Urinary bladder (tissue), 4 donors: ENCODE measurements around the gene KANSL1. TPM values are rescaled to one million over a fixed set of nuclear protein-coding genes. Genes with fewer than 3 reads are reported as not detected.

Experiments used
- DNase-seq: peaks from one replicate; pipeline ENCODE4 v3.0.0-alpha.2; 2015; ENCODE audit errors: extremely low spot score
- H3K27ac ChIP-seq: one replicate; pipeline ENCODE4 v1.5.1; 2013; ENCODE audit warnings: low read depth, mild to moderate bottlenecking, moderate library complexity
- H3K36me3 ChIP-seq: one replicate; pipeline ENCODE4 v1.6.1; 2013; ENCODE audit warnings: mild to moderate bottlenecking, moderate library complexity; ENCODE audit not compliant: insufficient read depth
- H3K4me1 ChIP-seq: one replicate; pipeline ENCODE4 v1.6.1; 2013; ENCODE audit warnings: mild to moderate bottlenecking, moderate library complexity; ENCODE audit not compliant: insufficient read depth
- H3K4me3 ChIP-seq: one replicate; pipeline ENCODE4 v1.5.1; 2013; ENCODE audit warnings: low read depth, low read length
- WGBS: extraction: QIAGEN DNeasy Blood & Tissue Kit; methylation state at CpG from one replicate; pipeline ENCODE4 v1.1.7; 2013; 5-methylcytosine and 5-hydroxymethylcytosine counted together
- polyA plus RNA-seq: library from polyadenylated mRNA; stranded (reverse); fragments of 200-250 nt; gene quantifications from one replicate; pipeline ENCODE4 v1.2.3, GENCODE V29; 2013
- total RNA-seq: library from RNA; depleted of rRNA; stranded (reverse); fragments of >200 nt; gene quantifications from one replicate; pipeline ENCODE4 v1.2.3, GENCODE V29; 2014
- donor health status: healthy with polysubstance abuse.
- donor health status: healthy.

Gene KANSL1
- total and polyA plus RNA-seq, 2 donors: 22.4 to 146 TPM

DNA sequence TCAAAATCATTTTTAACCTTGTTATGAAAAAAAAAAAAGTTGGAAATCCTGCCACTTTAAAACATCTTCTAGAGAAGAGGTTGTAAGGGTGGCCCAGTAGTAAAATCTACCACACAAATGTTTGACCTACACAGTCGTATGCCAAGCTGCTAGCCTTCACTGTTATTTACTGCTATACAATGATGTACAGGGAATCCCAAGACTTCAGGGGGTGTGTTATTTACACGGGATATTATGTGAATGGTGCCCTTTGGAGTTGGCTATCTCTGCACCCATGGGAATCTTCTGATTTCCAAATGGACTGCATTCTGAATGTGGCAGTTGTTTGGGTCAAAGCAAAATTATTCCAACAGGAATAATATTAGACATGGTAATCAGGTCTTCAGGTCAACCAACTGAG lies 148.2 kb downstream of the KANSL1 start:
- no peak for DNase-seq
- no peaks in the 10 kb centered on the region for H3K4me1 ChIP-seq
- WGBS: 59% methylated on average over 2 of the region's 2 CpGs
- H3K27ac ChIP-seq: no peak overlapping the region
- H3K4me3 ChIP-seq: no peak overlapping the region
- H3K36me3 ChIP-seq: peaks cover 5% of the 10 kb centered on the region

GRCh38 chr17:46044286-46044928 lies 148.8 kb downstream of the KANSL1 start:
- 35% methylated on average over 5 of the region's 5 CpGs for WGBS
- Histone ChIP-seq H3K27ac (peak overlapping the region; percentile 29), H3K36me3 (peaks cover 5% of the 10 kb centered on the region), H3K4me3 (no peak overlapping the region), H3K4me1 (no peaks in the 10 kb centered on the region)
- DNase-seq: peak; percentile 71

GRCh38 chr17:46043606-46044005 lies 149.6 kb downstream of the KANSL1 start:
- peaks cover 8% of the 10 kb centered on the region for H3K36me3 ChIP-seq
- H3K4me1 ChIP-seq: no peaks in the 10 kb centered on the region
- 46% methylated on average over 3 of the region's 3 CpGs for WGBS
- no peak for DNase-seq
- no peak overlapping the region for H3K4me3 ChIP-seq
- peak overlapping the region; percentile 32 for H3K27ac ChIP-seq

- H3K4me1 ChIP-seq: no peaks in the 10 kb centered on the region
- 56% methylated on average over 3 of the region's 3 CpGs for WGBS
- H3K4me3 ChIP-seq: no peak overlapping the region
- DNase-seq: no peak
- no peak overlapping the region for H3K27ac ChIP-seq
- peaks cover 8% of the 10 kb centered on the region for H3K36me3 ChIP-seq
Measured at GRCh38 chr17:46042925-46043324, 150.3 kb downstream of the KANSL1 start.

DNA sequence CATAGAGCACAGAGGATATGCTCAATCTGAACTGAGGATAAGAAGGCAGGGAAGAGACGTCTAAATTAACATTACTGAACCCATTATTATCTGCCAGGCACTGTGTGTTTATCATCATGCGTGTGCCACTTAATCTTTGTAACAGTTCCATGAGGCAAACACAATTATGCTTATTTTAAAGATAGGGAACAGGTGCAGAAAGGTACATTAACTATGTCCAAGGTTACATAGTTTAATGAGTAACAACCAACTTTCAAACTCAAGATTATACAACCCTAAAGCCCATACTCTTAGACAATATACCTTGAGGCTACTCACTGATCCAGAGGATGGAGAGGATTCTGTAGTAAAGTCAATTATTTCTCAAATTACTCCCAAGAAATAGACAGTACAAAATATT lies 151.0 kb downstream of the KANSL1 start:
- Histone ChIP-seq H3K27ac (no peak overlapping the region), H3K4me3 (no peak overlapping the region), H3K36me3 (peaks cover 8% of the 10 kb centered on the region), H3K4me1 (no peaks in the 10 kb centered on the region)
- 84% methylated on average over 2 of the region's 2 CpGs for WGBS
- DNase-seq: no peak

GRCh38 chr17:46039592-46040186 lies 153.5 kb downstream of the KANSL1 start:
- Histone ChIP-seq H3K36me3 (peaks cover 8% of the 10 kb centered on the region), H3K4me1 (no peaks in the 10 kb centered on the region), H3K27ac (no peak overlapping the region), H3K4me3 (no peak overlapping the region)
- no peak for DNase-seq
- WGBS: 47% methylated on average over 5 of the region's 5 CpGs

- Histone ChIP-seq H3K4me3 (no peak overlapping the region), H3K36me3 (peaks cover 8% of the 10 kb centered on the region), H3K4me1 (no peaks in the 10 kb centered on the region), H3K27ac (no peak overlapping the region)
- WGBS: 93% methylated on average over 12 of the region's 12 CpGs
- DNase-seq: no peak
Measured at GRCh38 chr17:46038937-46039336, 154.3 kb downstream of the KANSL1 start.

GRCh38 chr17:46038414-46038813 lies 154.8 kb downstream of the KANSL1 start:
- 89% methylated on average over 6 of the region's 6 CpGs for WGBS
- Histone ChIP-seq H3K4me3 (no peak overlapping the region), H3K4me1 (no peaks in the 10 kb centered on the region), H3K36me3 (peaks cover 8% of the 10 kb centered on the region), H3K27ac (no peak overlapping the region)
- no peak for DNase-seq

DNA sequence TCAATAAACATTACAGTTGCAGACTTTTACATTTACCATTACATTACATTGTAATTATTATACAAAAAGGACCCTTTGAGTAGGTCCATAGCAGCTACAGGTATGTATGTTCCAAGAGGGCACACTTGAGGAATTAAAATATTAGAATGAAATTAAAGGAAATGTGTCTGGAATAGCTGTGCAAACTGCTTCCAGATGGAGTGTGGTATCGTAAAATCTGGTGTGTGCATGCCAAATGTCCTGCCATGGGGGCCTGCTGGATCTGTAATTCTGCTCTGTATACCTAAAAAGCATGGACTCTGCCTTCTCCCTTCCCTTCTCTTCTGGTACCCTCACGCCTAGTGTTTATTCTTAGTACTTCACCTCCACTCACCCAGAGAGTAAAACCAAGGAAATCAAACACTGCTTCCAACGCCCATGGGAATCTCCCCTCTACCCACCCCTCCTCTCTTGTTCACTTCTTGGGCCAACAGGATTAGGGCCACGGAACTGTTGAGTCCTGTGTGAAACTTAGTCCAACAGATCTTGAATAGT lies 155.4 kb downstream of the KANSL1 start:
- H3K36me3 ChIP-seq: peaks cover 6% of the 10 kb centered on the region
- no peak overlapping the region for H3K27ac ChIP-seq
- no peaks in the 10 kb centered on the region for H3K4me1 ChIP-seq
- no peak overlapping the region for H3K4me3 ChIP-seq
- WGBS: 57% methylated on average over 4 of the region's 4 CpGs
- no peak for DNase-seq

DNA sequence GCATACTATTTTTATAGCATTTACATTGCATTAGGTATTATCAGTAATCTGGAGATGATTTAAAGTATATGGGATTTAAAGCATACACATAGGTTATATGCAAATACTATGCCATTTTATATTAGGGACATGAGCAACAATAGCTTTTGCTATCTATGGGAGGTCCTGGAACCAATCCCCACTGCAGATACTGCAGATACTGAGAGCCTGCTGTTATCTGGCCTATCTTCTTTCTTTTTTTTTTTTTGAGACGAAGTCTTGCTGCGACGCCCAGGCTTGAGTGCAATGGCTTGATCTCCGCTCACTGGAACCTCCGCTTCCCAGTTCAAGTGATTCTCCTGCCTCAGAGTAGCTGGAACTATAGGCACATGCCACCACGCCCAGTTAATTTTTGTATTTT lies 156.7 kb downstream of the KANSL1 start:
- H3K36me3 ChIP-seq: peaks cover 6% of the 10 kb centered on the region
- 85% methylated on average over 6 of the region's 6 CpGs for WGBS
- no peak overlapping the region for H3K27ac ChIP-seq
- no peak for DNase-seq
- no peak overlapping the region for H3K4me3 ChIP-seq
- H3K4me1 ChIP-seq: no peaks in the 10 kb centered on the region

- Histone ChIP-seq H3K27ac (no peak overlapping the region), H3K4me1 (no peaks in the 10 kb centered on the region), H3K36me3 (peaks cover 6% of the 10 kb centered on the region), H3K4me3 (no peak overlapping the region)
- no peak for DNase-seq
- 83% methylated on average over 3 of the region's 3 CpGs for WGBS
Measured at GRCh38 chr17:46035112-46035818, 158.0 kb downstream of the KANSL1 start.

GRCh38 chr17:46033392-46033791 lies 159.8 kb downstream of the KANSL1 start:
- Histone ChIP-seq H3K36me3 (peaks cover 3% of the 10 kb centered on the region), H3K27ac (no peak overlapping the region), H3K4me1 (no peaks in the 10 kb centered on the region), H3K4me3 (no peak overlapping the region)
- DNase-seq: no peak
- 90% methylated on average over 3 of the region's 3 CpGs for WGBS

- DNase-seq: no peak
- no peak overlapping the region for H3K4me3 ChIP-seq
- H3K4me1 ChIP-seq: no peaks in the 10 kb centered on the region
- no peak overlapping the region for H3K27ac ChIP-seq
- peaks cover 3% of the 10 kb centered on the region for H3K36me3 ChIP-seq
- 96% methylated on average over 11 of the region's 11 CpGs for WGBS
Measured at GRCh38 chr17:46032909-46033308, 160.3 kb downstream of the KANSL1 start.

- H3K4me3 ChIP-seq: no peak overlapping the region
- H3K36me3 ChIP-seq: peaks cover 3% of the 10 kb centered on the region
- H3K4me1 ChIP-seq: no peaks in the 10 kb centered on the region
- WGBS: 82% methylated on average over 8 of the region's 8 CpGs
- no peak overlapping the region for H3K27ac ChIP-seq
- no peak for DNase-seq
Measured at GRCh38 chr17:46031920-46032319, 161.3 kb downstream of the KANSL1 start.
